Tibial artery (tissue), 4 donors: Measurements from ENCODE around the gene PBX4.
A peak's percentile ranks its signal among the peaks of the same experiment; 100 is the strongest.

Source experiments
- DNase-seq, 2 donors: peaks; one replicate each; pipeline ENCODE4 v3.0.0-alpha.2; 2019
- H3K27ac ChIP-seq, 2 donors: fragments of 200-600 bp; sonication (generic) in 1 of 2; 1 replicate in 1 of 2; 2 replicates in 1 of 2; pipeline ENCODE4 v1.5.1; 2018 to 2019; ENCODE audit warnings: mild to moderate bottlenecking in 1 of 2
- H3K27me3 ChIP-seq, 2 donors: fragments of 200-600 bp; sonication (generic) in 1 of 2; one replicate each; pipeline versions ENCODE4 v1.5.1 to v1.6.0; 2016 to 2019
- H3K36me3 ChIP-seq, 3 donors: fragments of 200-600 bp; sonication (generic) in 2 of 3; one replicate each; pipeline ENCODE4 v1.5.1; 2016 to 2019; ENCODE audit warnings: mild to moderate bottlenecking in 2 of 3
- H3K4me1 ChIP-seq, 4 donors: fragments of 200-600 bp; sonication (generic) in 2 of 4; 1 replicate in 3 of 4; 2 replicates in 1 of 4; pipeline ENCODE4 v1.5.1; 2016 to 2019
- H3K4me3 ChIP-seq, 2 donors: fragments of 200-600 bp; sonication (generic) in 1 of 2; 1 replicate in 1 of 2; 2 replicates in 1 of 2; pipeline ENCODE4 v1.5.1; 2018 to 2019; ENCODE audit warnings: mild to moderate bottlenecking in 2 of 2
- H3K9me3 ChIP-seq, 3 donors: fragments of 200-600 bp; sonication (generic) in 1 of 3; one replicate each; pipeline ENCODE4 v1.5.1; 2016 to 2019
- CTCF ChIP-seq, 2 experiments: fragments of 200-600 bp in 1 of 2; fragments of 450-650 bp in 1 of 2; IDR thresholded peaks; one replicate each; pipeline ENCODE4 v1.5.1; 2017 to 2019; ENCODE audit warnings: antibody characterized with exemption in 2 of 2, mild to moderate bottlenecking in 1 of 2, moderate library complexity in 1 of 2
- intact Hi-C: fragments of 100-400 bp; cut with DNase I; formaldehyde crosslinking; loops from one replicate; pipeline ENCODE4 v1.15.0; 2023; ENCODE audit warnings: low total_unique reads

PBX4 gene

GRCh38 chr19:19517235-19517619 lies 101.3 kb downstream of the PBX4 start:
- TF ChIP-seq CTCF (IDR thresholded peaks at IDR 0.05): no peak
- intact Hi-C loops: no loop called here
- H3K4me1 ChIP-seq: peaks cover 0 to 33% (median 24%) of the 10 kb centered on the region in 4 donors
- H3K27ac ChIP-seq: peak overlapping the region in 1 of 2 donors; percentile 82
- H3K27me3 ChIP-seq: no peaks in the 10 kb centered on the region
- H3K36me3 ChIP-seq: peaks cover 0 to 21% (median 13%) of the 10 kb centered on the region in 3 donors
- no peak for DNase-seq
- H3K4me3 ChIP-seq: peak overlapping the region in 1 of 2 donors; percentile 71
- H3K9me3 ChIP-seq: no peaks in the 10 kb centered on the region

GRCh38 chr19:19515642-19516519 lies 102.6 kb downstream of the PBX4 start, which contains the start of gene NDUFA13:
Gene NDUFA13, plus strand, starts transcription at chr19:19516225. Its CDS starts 14 bp downstream, at chr19:19516239.
- no peaks in the 10 kb centered on the region for H3K27me3 ChIP-seq
- DNase-seq: peak; percentile 93 to 96
- intact Hi-C loops: no loop called here
- peaks cover 0 to 20% (median 13%) of the 10 kb centered on the region in 3 donors for H3K36me3 ChIP-seq
- H3K27ac ChIP-seq: peak within 1 kb of the TSS; percentile 82 to 90
- H3K9me3 ChIP-seq: no peaks in the 10 kb centered on the region
- H3K4me1 ChIP-seq: peaks cover 0 to 33% (median 24%) of the 10 kb centered on the region in 4 donors
- peak within 1 kb of the TSS; percentile 65 to 71 for H3K4me3 ChIP-seq
- TF ChIP-seq CTCF (IDR thresholded peaks at IDR 0.05): peak in 1 of 2 experiments; percentile 5

GRCh38 chr19:19514881-19515641 lies 103.4 kb downstream of the PBX4 start, which contains the start of gene TSSK6:
Gene TSSK6, minus strand, starts transcription at chr19:19515548. Its CDS starts 121 bp downstream, at chr19:19515427.
- Histone ChIP-seq H3K27me3 (no peaks in the 10 kb centered on the region), H3K4me3 (peak within 1 kb of the TSS; percentile 65 to 71), H3K27ac (peak within 1 kb of the TSS; percentile 82 to 90), H3K4me1 (peaks cover 0 to 33% (median 24%) of the 10 kb centered on the region in 4 donors), H3K36me3 (peaks cover 0 to 12% (median 5%) of the 10 kb centered on the region in 3 donors), H3K9me3 (no peaks in the 10 kb centered on the region)
- TF ChIP-seq CTCF (IDR thresholded peaks at IDR 0.05): no peak
- intact Hi-C loops: no loop called here
- DNase-seq: no peak

GRCh38 chr19:19514215-19514657 lies 104.3 kb downstream of the PBX4 start:
- peak overlapping the region; percentile 19 to 35 for H3K4me3 ChIP-seq
- intact Hi-C loops: no loop called here
- TF ChIP-seq CTCF (IDR thresholded peaks at IDR 0.05): no peak
- H3K27me3 ChIP-seq: no peaks in the 10 kb centered on the region
- peaks cover 0 to 4% (median 2%) of the 10 kb centered on the region in 3 donors for H3K36me3 ChIP-seq
- peak in 1 of 2 donors; percentile 83 for DNase-seq
- no peaks in the 10 kb centered on the region for H3K9me3 ChIP-seq
- peaks cover 0 to 32% (median 23%) of the 10 kb centered on the region in 4 donors for H3K4me1 ChIP-seq
- H3K27ac ChIP-seq: no peak overlapping the region

GRCh38 chr19:19513682-19514081 lies 104.8 kb downstream of the PBX4 start:
- Histone ChIP-seq H3K36me3 (no peaks in the 10 kb centered on the region), H3K4me1 (peaks cover 0 to 32% (median 21%) of the 10 kb centered on the region in 4 donors), H3K4me3 (peak overlapping the region; percentile 19 to 35), H3K27me3 (no peaks in the 10 kb centered on the region), H3K9me3 (no peaks in the 10 kb centered on the region), H3K27ac (no peak overlapping the region)
- TF ChIP-seq CTCF (IDR thresholded peaks at IDR 0.05): no peak
- intact Hi-C loops: no loop called here
- DNase-seq: no peak
